ENCODE measurements around the gene OR2T3.
"Not testable (repeated sequence)": the region's sequence is repeated elsewhere in the genome, so short reads cannot be mapped to it uniquely, and the experiment has no call there.

DNA sequence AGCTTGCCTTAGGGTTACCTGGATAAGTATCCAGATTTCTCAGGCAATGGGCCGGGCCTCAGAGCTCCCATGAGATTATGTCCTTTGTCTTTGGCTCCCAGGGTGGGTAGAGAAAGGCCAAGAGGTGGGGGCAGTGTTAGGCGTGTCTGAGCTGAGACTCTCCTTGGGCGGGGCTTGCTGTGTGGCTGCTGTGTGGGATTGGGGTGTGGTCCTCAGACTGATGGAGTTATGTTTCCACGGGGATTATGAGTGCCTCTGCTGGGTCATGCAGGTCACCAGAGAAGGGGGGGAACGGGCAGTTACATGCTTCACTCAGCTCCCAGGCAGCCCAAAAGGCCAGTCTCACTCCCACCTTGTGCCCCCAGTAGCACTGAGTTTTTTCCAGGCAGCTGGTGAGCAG lies 23.5 kb downstream of the OR2T3 start:
- TF ChIP-seq, protein P1, sequence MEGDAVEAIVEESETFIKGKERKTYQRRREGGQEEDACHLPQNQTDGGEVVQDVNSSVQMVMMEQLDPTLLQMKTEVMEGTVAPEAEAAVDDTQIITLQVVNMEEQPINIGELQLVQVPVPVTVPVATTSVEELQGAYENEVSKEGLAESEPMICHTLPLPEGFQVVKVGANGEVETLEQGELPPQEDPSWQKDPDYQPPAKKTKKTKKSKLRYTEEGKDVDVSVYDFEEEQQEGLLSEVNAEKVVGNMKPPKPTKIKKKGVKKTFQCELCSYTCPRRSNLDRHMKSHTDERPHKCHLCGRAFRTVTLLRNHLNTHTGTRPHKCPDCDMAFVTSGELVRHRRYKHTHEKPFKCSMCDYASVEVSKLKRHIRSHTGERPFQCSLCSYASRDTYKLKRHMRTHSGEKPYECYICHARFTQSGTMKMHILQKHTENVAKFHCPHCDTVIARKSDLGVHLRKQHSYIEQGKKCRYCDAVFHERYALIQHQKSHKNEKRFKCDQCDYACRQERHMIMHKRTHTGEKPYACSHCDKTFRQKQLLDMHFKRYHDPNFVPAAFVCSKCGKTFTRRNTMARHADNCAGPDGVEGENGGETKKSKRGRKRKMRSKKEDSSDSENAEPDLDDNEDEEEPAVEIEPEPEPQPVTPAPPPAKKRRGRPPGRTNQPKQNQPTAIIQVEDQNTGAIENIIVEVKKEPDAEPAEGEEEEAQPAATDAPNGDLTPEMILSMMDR (IDR thresholded peaks at IDR 0.05), result not testable (repeated sequence)
- not testable (repeated sequence) for TF ChIP-seq POLR2A (IDR thresholded peaks at IDR 0.05)
